HG02852 (cell line): Measurements from ENCODE around the gene RFT1.

ENCODE experiments used
- ATAC-seq: cut with Tn5 transposase; IDR thresholded peaks from one replicate; pipeline ENCODE4 v1.9.1; 2021; ENCODE audit warnings: mild to moderate bottlenecking, moderate library complexity; ENCODE audit not compliant: unreplicated experiment

Gene RFT1

DNA sequence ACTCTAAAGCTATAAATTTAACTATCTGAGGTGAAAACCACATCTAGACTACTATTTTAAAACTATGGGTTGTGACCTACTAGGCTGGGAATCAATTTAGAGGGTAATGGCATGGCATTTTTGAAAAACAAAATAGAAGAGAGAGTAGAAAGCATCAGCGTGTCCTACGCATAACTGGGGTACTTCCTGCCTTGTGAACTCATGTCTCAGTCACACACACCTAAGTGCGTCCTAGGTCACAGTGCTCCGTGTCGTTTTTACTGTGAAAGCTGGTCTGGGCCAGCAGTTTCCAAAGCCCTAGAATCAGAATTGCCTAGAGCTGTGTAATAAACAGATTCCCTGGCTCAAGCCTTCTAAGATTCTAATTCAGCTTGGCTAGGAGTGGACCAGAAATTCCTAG lies 32.3 kb downstream of the RFT1 start:
- no peak for ATAC-seq

DNA sequence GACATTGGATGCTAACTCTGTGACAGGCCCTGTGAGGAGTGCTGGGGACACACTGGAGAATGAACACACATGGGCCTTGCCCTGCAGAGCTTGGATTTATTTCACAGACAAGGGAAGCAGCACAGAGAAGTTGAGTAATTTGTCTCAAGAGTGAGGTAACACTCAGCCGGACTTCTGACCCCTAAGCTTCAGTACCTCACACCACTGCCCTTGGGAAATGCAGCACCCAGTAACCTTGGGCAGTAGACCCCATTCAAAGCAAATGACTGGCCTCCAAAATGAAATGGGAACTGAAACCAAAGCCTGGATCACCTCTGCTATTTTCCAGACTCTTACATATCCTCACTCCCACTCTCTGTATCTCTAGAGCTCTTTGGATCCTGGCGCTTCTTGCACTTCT lies 37.3 kb downstream of the RFT1 start:
- no peak for ATAC-seq

DNA sequence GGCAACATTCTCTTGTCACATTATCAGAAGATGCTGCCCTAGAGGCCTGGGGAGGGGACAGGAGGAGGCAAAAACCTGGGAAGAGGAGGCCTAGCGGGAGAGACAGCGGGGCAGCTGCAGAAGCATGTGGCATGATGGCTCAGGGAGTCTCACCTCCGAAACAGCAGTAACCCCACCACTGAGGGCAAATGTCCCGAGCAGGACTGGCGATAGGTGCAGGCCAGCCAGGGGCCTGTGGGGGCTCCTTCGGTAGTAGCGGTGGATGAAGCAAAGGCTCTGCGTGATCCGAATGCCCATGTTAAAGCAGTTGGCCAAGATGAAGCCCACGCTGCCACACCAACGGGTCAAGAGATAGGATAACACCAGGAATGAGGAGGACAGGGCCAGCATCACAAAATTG lies 38.0 kb downstream of the RFT1 start:
- no peak for ATAC-seq

DNA sequence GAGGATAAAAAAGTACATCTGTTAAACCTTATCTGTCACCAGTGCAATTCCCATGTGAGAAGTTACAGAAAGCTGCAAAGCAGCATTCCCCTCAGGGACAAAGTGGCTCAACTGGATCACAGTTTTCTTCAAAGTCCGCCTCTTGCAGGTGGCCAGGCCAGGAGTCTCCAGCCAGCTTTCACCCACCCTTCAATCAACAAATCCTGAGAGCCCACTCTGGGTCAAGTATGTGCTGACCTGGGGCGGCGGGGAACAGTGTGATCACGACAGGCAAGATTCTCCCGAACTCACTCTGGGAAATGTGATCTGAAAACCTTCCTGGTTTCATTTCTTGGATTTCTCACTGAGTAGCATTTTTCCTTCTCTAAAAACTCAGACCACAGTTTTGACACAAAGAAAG lies 39.2 kb downstream of the RFT1 start:
- no peak for ATAC-seq

DNA sequence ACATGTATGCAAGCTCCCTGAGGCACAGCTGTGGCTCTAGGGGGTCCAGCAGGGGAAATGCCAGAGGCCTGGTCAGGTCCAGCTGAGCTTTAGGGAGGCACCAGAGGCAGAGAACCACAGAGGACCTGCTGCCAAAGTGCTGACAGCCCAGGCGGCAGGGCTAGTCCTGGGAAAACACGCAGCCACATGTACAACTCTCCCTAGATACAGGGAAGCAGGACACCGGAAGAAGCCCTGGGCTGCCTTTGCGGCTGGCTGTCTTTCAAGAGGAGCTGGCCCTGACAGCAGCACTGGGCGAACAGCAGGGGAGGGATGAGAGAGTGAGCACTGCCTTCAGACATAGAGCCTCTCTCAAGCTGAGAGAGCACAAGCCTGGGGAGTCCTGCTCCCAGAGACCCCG lies 40.7 kb downstream of the RFT1 start:
- no peak for ATAC-seq

DNA sequence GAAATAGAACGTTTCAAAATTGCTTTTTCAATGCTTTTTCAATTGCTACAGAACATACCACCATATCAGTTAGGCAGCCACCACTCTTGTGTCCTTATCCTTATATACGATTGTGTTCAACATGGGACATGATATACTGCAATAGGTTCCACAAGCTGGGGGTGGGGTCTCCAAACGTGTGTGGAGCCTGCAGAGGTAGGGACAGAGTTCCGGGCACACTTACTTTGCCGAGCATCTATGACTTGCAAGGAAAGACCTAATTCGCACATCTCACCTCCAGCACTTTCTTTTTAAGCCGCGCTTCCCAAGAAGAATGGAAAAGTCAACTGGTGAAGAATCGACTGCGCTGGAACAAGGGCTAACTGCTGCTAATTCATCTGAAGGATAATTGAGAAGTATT lies 44.8 kb downstream of the RFT1 start:
- no peak for ATAC-seq

DNA sequence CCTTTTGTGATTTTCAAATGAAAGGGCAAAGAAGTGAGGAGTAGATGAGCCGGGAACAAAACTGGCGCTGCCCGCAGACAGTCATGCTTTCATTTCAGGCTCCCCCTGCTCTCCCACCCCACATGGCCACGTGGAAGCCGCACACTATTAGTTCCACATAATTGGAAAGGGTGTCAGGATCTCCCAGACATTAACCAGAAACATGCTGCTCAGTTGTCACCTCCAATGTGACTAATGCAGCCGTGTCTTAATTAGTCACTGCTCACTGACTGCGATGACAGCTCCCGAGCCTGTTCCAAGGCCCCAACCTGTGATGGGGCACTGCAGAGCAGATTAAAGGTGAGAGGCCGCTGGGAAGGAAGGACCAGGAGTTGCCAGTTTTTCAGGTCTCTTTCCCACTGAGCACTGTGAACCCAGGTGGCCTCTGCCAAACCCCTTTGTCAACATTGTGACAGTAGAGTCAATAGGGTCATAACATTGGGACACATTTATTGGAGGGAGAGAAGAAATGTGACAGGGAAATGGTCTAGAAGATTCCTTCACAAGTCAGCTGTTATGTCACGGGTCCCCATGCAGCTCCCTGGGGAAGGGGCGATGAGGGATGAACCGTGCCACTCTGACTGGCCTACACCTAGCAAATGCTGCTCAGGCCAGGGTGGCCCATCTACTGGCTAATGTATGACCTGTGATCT lies 45.8 kb downstream of the RFT1 start:
- no peak for ATAC-seq

DNA sequence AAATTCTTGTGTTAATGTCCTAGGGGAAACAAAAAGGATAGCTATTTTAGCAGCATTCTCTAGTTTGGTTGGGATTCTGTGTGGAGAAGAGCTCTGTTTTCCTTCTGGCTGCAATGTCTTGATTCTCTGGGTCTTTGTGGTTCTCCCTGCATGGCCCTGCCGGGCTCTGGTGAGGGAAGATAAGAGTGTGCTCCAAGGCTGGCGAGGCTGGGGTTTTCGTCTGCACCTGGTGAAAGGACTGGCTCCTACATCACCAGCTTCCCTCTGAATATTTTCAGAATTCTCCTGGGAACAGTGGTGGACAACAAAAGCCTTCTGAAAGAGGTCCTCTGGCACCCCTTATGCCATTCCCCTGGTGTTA lies 46.3 kb downstream of the RFT1 start:
- no peak for ATAC-seq

DNA sequence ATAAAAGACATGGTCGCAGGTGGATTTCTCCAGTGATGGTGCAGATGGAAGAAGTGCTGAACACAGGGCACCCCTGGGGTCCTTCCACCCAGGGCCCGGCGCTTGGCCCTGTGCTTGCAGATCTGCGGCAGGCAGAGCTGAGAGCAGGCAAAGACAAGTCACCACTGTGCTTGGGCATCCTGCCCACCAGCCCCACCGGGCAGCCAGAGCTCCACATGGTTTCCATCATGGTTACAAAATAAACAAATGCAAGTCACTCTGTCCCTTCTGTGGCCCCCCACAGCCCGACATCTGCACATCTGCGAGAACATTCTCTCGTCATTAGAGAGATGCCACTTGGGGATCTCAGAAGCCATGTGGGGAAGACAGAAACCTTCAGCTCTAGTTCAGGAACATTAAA lies 46.7 kb downstream of the RFT1 start:
- ATAC-seq, result no peak

DNA sequence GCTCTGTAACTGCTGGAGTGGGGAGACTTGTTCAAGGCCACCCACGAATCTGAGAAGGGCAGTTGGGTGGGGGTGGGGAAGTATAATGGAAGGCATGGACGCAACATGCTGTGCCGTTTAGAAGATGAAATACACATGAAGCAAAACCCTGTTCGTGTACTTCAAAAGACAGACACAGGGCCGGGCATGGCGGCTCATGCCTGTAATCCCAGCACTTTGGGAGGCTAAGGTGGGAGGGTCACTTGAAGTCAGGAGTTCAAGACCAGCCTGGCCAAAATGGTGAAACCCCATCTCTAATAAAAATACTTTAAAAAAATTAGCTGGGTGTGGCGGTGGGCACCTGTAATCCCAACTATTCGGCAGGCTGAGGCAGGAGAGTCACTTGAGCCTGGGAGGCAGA lies 47.5 kb downstream of the RFT1 start:
- ATAC-seq, result no peak

DNA sequence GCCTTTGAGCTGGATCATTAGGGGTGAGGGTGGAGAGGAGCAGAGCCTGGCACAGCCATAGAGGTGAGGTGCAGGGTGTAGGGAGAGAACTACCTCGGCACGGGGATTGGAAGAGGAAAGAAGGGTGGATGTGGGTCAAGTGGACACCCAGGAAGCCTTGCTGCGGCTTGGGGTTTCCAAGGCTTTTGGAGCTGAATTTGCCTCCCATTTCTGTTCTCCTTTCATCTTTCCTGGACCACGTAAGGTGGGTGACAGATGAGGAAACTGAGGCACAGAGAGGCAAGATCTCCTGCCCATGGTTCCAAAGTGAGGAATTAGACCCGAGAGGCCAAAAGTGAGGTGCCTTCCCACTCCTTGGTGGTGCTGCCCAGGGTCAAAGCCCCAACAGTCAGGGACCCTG lies 48.9 kb downstream of the RFT1 start:
- no peak for ATAC-seq

DNA sequence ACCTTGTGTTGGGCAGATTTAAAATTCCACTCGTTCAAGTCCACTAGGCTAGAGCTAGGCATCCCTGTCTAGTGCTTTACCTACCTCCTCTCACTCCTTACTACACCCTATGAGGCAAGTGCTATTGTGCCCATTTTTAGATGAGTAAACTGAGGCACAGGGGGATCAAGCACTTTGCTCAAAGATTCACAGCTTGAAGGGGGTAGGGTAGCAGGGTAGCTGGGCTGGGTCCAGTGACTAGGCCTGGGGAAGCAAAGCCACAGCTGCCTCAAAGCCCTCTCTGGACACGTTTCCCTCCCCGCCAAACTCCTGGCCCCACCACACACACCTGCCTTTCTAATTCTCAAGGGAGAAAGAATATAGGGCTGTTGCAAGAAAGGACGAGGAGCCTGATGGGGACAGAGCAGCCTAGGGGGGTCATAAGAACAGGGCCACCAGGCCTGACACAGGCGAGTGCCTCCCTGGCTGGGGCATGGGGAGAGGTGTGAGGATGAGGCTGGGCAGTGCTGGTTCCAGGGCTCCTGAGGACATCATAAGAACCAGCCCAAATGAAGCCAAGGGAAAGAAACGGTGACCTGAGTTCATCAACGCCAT lies 49.5 kb downstream of the RFT1 start:
- ATAC-seq, result no peak

DNA sequence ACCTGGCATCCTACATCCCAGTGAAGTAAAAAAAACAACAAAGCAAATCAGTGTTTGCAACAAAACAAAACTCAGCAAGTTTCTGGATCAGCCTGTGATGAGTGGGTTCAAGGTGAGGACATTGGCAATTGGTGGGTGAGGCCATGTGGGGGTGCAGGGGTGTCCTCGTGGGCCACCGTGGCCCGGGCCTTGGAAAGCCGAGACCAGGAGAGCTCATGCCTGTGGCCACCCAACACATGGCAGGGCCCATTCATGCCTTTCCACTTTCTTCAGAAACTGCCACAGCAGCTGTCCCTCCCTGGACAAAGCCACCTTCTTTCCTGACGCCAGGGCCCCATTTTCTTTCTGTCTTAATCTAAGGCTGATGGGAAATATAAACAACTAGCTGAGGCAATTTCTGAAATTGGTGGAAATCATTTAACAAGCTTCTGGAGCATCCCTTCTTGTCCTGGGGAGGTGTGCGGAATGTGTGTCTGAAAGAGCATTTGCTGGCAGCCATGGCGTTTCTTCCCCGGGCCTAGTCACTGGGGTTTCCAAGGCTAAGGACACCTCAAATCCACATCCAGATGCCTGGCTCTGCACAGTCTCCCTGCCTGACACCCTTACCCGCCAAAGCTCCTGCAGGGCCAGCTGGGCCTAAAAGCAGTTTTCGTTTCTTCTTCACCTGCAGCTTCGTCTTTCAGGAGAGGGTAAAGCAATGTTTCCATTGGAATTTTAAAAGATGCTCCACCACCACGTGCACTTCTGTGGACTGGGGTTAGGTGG lies 50.3 kb downstream of the RFT1 start:
- no peak for ATAC-seq

DNA sequence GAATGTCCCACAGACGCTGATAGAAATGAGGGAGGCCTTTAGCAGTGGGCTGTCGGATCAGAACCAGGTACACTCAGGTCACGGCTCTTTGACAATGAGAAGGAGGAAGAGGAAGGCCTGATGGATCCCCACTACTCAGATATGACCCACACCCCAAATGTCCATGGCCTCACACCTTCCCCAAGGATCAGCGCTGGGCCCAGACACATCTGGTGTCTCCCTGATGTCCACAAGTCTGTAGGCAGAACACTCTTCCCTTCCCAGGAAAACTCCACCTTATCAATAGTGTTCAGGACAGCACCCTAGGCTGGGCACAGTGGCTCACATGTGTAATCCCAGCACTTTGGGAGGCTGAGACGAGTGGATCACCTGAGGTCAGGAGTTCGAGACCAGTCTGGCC lies 51.1 kb downstream of the RFT1 start:
- no peak for ATAC-seq

DNA sequence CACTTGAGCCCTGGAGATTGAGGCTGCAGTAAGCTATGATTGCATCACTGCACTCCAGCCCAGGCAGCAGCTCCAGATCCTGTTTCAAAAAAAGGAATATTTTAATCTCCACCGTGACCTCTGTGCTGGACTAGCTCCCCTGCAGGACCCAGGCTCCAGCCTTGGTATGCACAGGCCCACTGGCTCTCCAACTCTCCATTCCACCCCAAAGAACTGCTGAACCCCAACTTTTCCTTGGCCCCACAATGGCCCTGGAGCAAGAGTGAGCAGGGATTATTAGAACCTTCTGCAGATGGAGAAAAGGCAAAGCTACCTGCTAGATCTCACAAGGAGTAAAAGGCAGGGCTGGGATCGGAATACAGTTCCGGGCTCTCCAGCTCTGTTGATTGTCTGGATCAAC lies 51.6 kb downstream of the RFT1 start:
- no peak for ATAC-seq

DNA sequence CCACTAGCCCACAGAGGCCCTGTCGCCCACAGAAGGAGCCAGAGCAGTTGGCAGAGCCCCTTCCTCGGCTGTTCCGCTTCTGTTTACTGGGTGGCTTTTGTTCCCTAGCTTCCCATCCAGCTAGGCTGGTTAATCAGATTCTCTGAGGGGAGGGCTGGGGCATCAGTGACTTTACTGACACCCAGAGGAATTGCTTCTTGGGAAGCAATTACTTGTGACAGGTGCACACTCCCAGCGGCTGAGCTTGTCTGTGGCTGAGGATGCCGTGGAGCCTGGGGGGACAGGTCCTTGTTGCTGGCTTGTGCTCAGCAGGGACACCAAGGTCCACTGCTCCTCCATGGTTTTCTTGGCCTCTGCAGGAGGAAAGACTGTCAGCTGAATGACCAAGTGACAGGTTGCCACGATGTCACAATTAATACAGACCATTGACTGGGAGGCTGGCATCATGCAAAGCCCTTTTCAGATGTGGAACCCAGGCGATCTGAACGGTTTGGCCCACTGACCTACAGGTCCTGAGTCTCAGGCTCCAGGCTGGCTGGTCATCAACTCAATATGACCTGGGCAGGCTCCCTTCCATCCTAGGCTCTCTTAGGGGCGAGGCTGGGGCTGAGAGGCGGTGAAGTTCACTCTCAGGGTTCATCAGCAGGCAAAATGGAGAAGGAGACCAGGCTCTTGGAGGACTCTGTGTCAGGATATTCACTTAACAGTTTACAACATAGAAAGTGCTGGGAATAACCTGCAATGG lies 52.6 kb downstream of the RFT1 start:
- ATAC-seq, result no peak

DNA sequence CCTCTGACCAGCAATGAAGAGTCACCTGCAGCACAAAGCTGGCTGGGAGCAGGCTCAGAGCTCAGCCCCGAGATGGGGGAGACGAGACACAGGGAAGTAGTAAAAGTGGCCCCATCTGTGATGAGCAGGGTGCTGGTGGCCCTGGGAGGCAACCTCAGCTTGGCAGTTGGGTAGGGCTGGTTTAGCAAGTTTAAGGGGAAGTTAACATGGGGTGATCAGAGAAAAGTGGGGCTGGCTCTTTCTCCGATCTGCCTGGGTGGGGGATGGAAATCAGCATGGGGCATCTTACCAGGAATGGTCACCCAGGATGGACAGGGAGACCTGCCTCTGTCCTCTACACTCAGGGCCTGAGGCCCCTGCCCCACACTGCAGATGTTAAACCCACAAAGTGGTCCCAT lies 54.5 kb downstream of the RFT1 start:
- ATAC-seq, result no peak

DNA sequence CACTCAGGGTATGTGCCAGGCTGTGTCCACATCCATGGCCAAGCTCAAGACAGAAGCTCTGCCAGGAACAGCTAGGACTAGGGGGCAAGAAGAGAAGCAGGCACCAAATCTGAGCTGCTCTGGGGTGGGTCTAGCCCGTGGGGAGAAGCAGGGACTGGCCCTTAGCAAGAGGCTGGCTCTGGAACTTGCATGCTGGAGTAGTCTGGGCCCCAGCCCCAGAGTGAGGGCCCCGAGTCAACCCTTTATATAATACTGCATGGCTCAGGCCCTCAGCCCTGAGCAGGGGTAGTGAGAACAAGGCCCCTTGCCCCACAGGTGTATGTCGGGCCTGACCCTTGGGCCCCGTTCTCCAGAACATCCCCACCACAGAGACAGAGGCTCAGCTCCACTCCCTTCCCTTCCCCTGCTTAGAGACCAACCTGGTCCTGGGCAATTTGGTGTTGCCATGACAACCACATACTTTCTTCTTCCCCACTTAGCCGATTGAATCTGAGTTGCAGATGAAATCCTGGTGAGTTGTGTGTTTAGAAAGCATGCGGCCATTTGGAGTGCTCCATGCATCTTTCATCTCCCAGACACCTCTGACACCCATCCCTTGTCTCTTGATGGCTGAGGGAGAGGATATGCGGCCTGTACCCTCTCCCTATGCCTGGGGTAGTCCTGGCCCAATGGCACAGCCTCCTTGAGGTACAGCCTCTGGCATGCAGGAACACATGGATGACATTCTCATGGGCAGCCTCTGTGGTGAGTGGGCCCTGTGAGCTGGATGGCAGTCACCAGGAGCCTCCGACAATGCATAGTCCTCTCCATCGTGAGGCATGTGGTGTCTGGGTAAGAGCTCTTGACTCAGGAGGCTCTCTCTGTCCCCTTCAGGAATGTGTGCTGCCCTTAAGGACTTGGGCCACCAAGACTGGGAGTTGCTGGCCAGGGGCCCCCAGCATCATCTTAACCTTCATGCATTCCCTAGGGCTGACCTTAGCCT lies 55.2 kb downstream of the RFT1 start:
- no peak for ATAC-seq

DNA sequence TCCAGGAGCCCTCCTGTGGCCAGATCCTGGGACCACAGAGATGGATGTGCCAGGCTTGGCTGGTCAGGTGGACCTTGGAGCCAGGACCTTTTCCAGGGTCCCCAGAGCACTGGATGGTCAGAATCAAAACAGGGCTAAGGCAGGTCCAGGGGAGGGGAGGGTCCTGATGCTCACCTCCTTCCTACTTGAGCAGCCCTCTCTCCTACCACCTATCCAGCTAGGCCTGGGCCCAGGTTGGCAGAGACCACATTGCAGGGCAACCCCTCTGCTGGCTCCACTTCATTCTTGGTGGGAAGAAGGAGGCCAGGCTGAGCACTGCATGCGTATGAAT lies 55.9 kb downstream of the RFT1 start:
- no peak for ATAC-seq

DNA sequence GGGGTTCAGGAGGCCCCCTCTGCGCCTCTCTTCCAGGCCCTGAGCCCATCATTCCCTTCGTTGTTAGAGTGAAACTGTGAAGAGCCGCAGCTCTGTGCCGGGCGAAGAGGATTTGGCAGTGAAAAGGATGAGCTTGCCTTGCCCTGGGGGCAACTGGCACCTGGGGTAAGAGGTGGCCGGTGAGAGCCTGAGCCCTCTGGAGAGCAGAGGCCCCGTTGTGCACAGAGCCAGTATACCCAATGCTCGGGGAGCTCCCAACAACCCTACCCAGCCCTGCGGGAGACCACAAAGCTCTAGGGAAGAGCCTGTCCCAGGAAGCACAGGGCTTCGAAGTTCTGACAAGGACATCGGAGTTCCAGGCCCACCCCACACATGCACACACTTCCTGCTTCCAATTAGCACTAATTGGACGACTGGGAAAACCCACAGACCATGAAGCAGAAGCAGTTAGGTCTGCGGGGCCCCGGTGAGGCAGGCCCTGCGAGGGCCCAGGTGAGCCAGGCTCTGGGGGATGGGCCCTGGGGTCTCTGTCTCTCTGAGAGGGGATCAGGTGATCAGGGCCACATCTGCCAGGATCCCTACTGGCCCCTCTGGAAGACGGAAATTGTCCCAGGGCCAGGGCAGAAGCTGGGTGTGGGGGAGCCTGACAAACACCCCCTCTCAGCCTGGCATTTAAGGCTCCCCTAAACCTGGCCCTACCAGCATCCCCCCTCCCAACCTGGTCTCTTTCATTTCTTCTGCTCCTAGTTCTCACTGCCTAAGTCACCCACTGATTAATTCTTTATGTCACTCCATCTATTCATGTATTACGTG lies 56.5 kb downstream of the RFT1 start:
- ATAC-seq, result no peak
